Measurements from ENCODE around the gene ERC2. TPM values are rescaled to one million over a fixed set of nuclear protein-coding genes. Genes with fewer than 3 reads are reported as not detected.

Gene ERC2
- total RNA-seq, 2 donors from 2014 or later = 0.21 TPM; not detected in 1

DNA sequence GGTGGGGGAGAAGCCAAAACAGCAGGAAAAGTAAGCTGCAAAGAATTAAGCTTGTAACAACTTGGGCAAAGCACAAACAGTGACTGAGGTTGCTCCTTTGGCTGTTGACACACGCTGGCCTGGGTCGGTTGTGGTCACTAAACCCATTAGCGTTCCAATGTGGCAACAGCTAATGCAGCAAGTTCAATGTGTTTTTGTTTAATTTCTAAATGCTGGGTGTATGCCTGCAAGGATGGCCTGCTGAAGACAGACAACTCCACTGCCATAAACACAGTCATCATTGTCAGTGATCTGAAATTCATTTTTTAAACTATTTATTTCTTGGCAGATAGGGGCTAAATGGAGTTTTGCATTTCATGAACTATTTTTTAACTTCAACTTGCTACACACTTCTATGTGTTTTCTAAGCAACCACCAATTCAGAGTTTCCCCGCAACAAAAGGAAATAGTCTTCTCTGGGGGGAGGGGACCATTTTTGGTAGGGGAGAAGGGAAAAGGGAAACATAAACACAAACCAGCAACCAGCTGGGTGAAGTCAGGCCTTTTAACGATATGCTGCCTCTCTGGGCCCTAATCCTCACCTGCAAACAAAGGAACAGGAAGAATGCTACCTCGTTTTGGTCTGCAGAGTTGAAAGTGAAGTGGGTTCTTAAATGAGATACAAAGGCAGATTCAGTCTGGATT lies 946.4 kb downstream of the ERC2 start:
- ATAC-seq = no peak
- Mint-ChIP-seq H3K4me3 (no peak overlapping the region), H3K27me3 (no peaks in the 10 kb centered on the region), H3K27ac (no peak overlapping the region), H3K36me3 (ENCODE audit: low read depth) (no peaks in the 10 kb centered on the region), H3K4me1 (no peaks in the 10 kb centered on the region)
- no peaks in the 10 kb centered on the region for H3K9me3 ChIP-seq (ENCODE audit: control insufficient read depth, low read length, poor library complexity, severe bottlenecking)
- no peak for DNase-seq

DNA sequence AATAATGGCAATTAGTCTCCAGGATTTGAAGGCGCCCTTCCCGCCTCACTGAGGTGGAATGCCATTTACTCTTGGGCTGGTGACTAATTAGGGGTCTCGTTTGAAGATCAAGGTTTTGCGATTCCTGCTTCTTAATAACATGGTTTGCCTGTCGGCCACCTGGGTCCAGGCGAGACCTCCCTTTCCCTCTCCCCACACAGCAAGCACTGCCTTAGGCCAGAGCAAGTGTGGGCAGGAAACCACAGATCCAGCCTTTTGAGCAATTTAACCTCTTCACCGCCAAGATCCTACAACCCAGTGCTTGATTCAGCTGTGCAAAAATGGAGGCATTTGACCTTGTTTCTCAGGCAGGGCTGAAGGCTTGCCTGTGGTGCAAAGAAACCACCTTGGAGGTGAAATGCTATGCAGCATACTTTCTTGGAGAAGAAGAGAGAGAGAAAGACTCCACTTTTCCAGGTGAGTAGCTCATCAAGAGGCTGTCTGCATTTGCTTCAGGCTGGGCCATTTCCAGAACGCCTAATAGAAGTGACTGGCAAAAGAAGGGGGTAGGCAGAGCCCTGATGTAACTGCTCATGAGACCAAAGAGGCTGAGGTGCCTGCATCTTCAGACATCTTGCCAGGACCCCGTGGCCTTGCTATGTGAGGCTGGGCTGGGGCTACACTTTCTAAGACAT lies 947.1 kb downstream of the ERC2 start:
- Mint-ChIP-seq H3K36me3 (ENCODE audit: low read depth) (no peaks in the 10 kb centered on the region), H3K27ac (no peak overlapping the region), H3K27me3 (no peaks in the 10 kb centered on the region), H3K4me1 (no peaks in the 10 kb centered on the region), H3K4me3 (no peak overlapping the region)
- DNase-seq (no peak), ATAC-seq (no peak)
- no peaks in the 10 kb centered on the region for H3K9me3 ChIP-seq (ENCODE audit: control insufficient read depth, low read length, poor library complexity, severe bottlenecking)

DNA sequence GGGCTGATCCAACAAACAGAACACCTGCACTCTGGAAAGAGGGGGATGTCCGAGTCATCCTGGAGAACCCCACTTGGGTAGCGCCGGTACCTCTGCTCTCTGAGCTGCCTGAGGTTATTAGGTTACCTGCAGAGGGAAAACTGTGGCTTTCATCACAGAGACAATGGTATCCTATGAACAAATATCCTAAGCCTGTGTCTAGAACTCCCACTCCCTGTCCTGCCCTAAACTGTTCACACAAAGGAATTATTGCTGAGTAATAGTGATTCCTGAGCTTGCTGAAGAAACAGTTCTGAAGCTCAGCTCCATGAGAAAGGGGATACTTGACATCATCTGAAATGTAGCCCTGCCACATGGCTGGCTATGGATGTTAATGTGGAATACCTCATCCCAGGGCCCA lies 949.2 kb downstream of the ERC2 start:
- Mint-ChIP-seq H3K27me3 (no peaks in the 10 kb centered on the region), H3K27ac (no peak overlapping the region), H3K4me1 (no peaks in the 10 kb centered on the region), H3K4me3 (no peak overlapping the region), H3K36me3 (ENCODE audit: low read depth) (no peaks in the 10 kb centered on the region)
- ATAC-seq (no peak), DNase-seq (no peak)
- no peaks in the 10 kb centered on the region for H3K9me3 ChIP-seq (ENCODE audit: control insufficient read depth, low read length, poor library complexity, severe bottlenecking)

DNA sequence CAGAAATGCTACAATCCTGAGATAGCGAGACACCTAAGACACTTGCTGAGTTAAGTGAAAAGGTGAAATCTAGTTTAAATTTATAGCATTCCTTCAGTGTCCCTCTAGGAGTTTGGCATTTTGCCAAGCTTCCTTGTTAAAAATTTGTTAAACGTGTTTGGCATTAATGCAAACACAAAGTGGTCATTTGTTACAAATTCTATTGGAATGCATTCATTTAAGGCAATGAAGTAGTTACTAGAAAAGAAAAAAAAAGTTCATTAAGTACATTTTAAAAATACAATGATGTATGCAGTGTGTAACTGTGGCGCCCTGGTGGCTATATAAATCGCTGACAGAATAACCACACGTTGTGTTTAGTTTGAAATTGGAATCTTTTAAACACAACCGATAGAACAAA lies 949.8 kb downstream of the ERC2 start:
- Mint-ChIP-seq H3K36me3 (ENCODE audit: low read depth) (no peaks in the 10 kb centered on the region), H3K4me3 (no peak overlapping the region), H3K27me3 (no peaks in the 10 kb centered on the region), H3K27ac (no peak overlapping the region), H3K4me1 (no peaks in the 10 kb centered on the region)
- DNase-seq (no peak), ATAC-seq (no peak)
- H3K9me3 ChIP-seq (ENCODE audit: control insufficient read depth, low read length, poor library complexity, severe bottlenecking) = no peaks in the 10 kb centered on the region

DNA sequence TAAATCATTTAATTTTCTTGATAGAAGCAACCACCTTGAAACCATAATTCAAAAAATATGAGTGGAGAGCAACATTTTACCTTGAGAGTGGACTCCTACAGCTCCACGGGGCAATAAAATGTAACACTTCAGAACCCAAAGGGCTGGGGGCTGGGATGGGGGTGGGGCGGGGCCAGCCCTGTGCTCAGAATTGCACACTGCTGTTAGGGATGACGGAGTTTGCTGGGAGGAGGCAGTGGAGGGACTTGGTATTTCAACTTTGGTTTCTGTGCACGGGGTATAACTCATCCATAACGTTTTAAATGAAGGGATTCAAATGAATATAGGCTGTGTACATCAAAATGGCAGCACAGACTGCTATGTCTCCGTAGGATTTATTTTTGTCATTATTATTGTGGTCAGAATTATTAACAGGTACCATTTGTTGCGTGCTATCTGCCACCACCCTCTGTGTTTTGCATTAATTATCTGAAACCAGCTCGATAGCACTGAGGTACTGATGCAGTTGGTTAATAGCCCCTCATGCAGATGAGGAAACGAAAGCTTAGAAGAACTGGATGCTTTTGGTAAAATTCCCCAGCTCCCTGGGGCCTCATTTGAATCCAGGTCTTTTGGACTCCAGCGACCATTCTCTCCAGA lies 951.8 kb downstream of the ERC2 start:
- ATAC-seq (no peak), DNase-seq (no peak)
- H3K4me3 Mint-ChIP-seq = no peak overlapping the region
- H3K27me3 Mint-ChIP-seq = no peaks in the 10 kb centered on the region
- no peak overlapping the region for H3K27ac Mint-ChIP-seq
- H3K36me3 Mint-ChIP-seq (ENCODE audit: low read depth) = no peaks in the 10 kb centered on the region
- H3K9me3 ChIP-seq (ENCODE audit: control insufficient read depth, low read length, poor library complexity, severe bottlenecking) = no peaks in the 10 kb centered on the region
- no peaks in the 10 kb centered on the region for H3K4me1 Mint-ChIP-seq

DNA sequence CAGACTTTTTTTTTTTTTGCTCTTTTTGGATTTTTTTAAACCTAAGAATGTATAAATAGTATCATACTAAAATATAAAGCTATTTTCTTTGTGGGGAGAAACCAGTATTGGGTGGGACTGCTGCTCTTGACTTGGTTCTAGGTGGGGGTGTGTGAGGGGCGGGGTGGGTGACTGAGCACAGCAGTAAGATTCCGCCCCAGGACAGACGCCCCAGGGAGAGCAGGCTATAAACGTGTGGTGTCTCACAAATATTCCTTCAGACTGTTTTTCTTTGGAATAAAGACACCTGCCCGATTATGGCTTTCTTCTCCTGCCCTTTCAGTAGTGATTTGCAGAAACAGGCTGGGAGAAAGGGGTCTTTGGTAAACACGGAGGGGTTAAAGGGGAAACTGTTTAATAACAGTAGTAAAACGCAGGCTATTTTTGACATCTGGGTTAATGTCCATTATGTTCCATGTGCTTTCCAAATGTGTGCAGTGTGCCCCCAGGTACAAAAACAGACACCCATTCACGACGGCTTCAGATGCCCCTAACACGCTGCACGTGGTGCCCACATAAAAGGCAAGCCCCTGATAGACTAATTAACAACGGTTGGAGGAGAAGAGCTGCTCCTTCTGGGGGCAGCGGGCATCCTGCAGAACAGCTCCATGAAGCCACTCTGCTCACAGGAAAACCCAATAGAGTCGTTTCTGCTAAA lies 952.6 kb downstream of the ERC2 start:
- Mint-ChIP-seq H3K27ac (no peak overlapping the region), H3K36me3 (ENCODE audit: low read depth) (no peaks in the 10 kb centered on the region), H3K4me3 (no peak overlapping the region), H3K4me1 (no peaks in the 10 kb centered on the region), H3K27me3 (no peaks in the 10 kb centered on the region)
- ATAC-seq (no peak), DNase-seq (no peak)
- H3K9me3 ChIP-seq (ENCODE audit: control insufficient read depth, low read length, poor library complexity, severe bottlenecking) = no peaks in the 10 kb centered on the region

DNA sequence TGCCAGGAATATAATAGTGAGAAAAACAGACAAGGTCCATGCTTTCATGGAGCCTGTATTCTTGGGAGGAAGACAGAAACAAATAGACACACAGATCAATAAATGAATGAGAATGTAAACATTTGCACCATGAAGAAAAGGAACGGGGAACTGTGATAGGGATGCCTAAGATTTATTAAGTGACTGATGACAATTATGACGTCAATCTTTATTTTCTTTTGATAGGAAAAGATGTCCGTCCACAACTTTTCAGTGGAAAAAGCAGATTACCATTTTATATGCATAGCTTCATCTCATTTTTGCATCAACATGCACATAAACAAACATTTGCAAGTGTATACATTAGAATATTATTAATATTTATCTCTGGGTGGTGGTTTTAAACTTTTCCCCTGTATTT lies 953.3 kb downstream of the ERC2 start:
- Mint-ChIP-seq H3K36me3 (ENCODE audit: low read depth) (no peaks in the 10 kb centered on the region), H3K27me3 (no peaks in the 10 kb centered on the region), H3K4me3 (no peak overlapping the region), H3K4me1 (no peaks in the 10 kb centered on the region), H3K27ac (no peak overlapping the region)
- no peak for ATAC-seq
- no peaks in the 10 kb centered on the region for H3K9me3 ChIP-seq (ENCODE audit: control insufficient read depth, low read length, poor library complexity, severe bottlenecking)
- DNase-seq = no peak

DNA sequence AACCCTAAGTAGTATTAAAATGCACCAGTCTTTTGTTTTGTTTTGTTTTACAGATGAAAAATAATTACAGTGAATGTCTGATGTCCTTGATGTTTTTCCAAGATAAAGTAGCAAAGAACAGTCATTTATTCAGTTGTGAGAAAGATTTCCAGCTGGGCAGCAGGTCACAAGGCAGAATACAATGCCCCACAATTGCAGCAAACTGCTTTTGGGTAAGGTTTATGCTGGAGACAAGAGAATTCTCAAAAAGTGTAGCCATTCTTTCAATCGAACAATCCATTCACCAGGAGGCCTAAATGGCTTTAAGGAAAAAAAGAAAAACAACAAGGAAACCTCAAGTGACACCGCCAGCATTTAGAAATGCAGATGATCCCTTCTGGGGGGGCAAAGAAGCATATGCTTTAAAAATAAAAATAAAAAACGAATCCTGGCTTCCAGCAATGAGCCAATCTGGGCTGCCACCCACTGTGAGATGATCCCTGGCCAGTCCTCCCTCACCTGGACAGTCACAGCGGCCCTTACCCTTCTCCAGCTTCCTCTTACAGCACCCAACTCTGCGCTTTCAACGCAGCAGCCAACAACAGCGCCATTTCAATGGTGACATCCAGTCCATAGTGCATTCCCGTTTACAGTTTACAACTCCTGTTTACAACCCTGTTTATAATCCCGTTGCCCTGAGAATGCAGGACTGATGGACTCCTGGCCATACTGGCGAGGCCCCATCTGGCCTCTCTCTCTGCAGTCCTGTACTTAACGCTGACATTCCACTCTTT lies 955.5 kb downstream of the ERC2 start:
- ATAC-seq (no peak), DNase-seq (no peak)
- H3K27me3 Mint-ChIP-seq = no peaks in the 10 kb centered on the region
- H3K27ac Mint-ChIP-seq = no peak overlapping the region
- no peak overlapping the region for H3K4me3 Mint-ChIP-seq
- no peaks in the 10 kb centered on the region for H3K36me3 Mint-ChIP-seq (ENCODE audit: low read depth)
- no peaks in the 10 kb centered on the region for H3K4me1 Mint-ChIP-seq
- H3K9me3 ChIP-seq (ENCODE audit: control insufficient read depth, low read length, poor library complexity, severe bottlenecking) = no peaks in the 10 kb centered on the region

DNA sequence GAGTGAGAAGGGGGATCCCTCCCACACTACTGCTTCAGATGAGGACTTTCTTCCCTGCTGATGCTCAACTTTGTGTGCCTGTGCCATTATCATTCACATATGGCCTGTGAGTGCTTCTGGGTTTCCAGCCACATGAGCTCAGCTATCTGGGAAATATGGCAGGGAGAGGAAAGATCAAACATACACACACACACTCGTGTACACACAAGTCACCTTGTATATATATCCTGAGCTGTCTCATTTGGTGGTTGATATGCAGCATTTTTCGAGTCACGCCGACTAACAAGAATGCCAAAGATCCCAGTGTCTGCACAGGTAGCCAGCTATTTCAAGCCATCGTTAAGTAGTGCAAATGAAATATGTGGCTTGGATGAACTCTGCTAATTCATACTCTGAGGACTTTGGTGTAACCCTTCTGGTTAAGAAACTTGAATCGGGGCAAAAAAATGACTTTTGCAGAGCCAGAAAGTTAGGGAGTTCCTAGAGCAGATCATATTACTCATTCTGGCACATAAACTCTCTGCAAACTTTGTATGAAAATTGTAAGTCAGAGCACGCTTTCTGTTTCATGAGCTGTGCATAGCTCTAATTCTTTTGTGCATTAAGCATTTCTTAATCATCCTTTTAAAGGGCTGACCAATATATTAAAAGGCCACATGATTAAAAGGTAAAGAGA lies 956.2 kb downstream of the ERC2 start:
- H3K27ac Mint-ChIP-seq = no peak overlapping the region
- no peaks in the 10 kb centered on the region for H3K27me3 Mint-ChIP-seq
- H3K4me1 Mint-ChIP-seq = no peaks in the 10 kb centered on the region
- H3K9me3 ChIP-seq (ENCODE audit: control insufficient read depth, low read length, poor library complexity, severe bottlenecking) = no peaks in the 10 kb centered on the region
- DNase-seq (no peak), ATAC-seq (no peak)
- no peak overlapping the region for H3K4me3 Mint-ChIP-seq
- no peaks in the 10 kb centered on the region for H3K36me3 Mint-ChIP-seq (ENCODE audit: low read depth)

DNA sequence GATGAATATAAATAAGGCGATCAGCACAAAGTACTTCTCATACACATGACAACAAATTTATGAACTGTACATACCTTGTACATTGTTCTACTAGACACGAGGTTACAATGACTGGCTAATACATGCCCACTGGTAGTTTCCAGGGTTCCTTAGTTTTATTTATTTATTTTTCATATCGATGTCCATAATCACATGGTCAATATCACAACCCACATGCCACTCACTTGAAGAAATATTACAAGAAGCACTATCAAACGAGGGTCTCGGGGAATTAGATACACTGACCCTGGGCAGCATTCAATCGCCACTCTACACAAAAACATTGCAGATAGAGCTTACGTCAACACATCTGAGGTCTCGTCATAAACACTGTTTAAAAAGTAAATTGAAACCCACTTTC lies 959.9 kb downstream of the ERC2 start:
- H3K27me3 Mint-ChIP-seq = no peaks in the 10 kb centered on the region
- DNase-seq (no peak), ATAC-seq (no peak)
- no peaks in the 10 kb centered on the region for H3K4me1 Mint-ChIP-seq
- H3K4me3 Mint-ChIP-seq = no peak overlapping the region
- H3K36me3 Mint-ChIP-seq (ENCODE audit: low read depth) = no peaks in the 10 kb centered on the region
- H3K27ac Mint-ChIP-seq = no peak overlapping the region
- H3K9me3 ChIP-seq (ENCODE audit: control insufficient read depth, low read length, poor library complexity, severe bottlenecking) = no peaks in the 10 kb centered on the region

DNA sequence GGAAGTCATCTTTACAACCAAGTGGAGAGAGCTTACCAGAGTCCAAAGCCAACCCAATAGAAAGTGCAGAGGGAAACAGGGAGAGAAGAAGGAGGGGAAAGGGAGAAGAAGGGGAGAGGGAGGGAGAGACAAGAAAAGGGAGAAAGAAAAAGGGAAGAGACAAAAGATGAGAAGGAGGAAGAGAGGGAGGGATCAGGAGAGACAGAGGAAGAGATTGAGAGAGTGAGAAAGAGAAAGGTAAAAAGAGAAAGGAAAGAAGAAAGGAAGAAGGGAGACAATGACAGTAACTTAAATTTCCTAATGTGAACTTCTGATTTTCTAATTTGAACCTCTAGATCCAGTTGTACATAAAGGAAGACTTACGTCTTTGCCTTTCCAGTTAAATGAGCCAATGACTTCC lies 960.5 kb downstream of the ERC2 start:
- no peaks in the 10 kb centered on the region for H3K9me3 ChIP-seq (ENCODE audit: control insufficient read depth, low read length, poor library complexity, severe bottlenecking)
- Mint-ChIP-seq H3K27ac (no peak overlapping the region), H3K4me3 (no peak overlapping the region), H3K4me1 (no peaks in the 10 kb centered on the region), H3K36me3 (ENCODE audit: low read depth) (no peaks in the 10 kb centered on the region), H3K27me3 (no peaks in the 10 kb centered on the region)
- no peak for DNase-seq
- ATAC-seq = no peak

DNA sequence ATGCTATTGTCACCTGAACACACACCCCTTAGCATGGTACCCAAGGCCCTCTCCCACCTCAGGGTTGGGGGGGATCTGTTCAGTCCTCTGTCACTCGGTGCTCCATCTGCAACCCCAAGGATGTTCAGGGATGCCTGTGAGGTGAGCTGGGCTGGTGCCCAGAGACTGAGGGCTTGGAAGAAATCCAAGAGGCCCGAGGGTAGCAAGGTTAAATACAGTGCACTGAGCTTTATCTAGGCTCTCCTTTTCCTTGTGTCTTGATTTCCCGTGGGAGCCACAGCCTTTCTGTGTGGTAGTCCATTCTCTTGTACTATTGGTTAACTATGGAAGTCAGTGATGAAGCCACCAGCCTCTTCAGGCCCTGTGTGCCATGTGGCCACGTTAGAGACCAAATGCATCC lies 962.5 kb downstream of the ERC2 start:
- Mint-ChIP-seq H3K36me3 (ENCODE audit: low read depth) (no peaks in the 10 kb centered on the region), H3K27me3 (no peaks in the 10 kb centered on the region), H3K27ac (no peak overlapping the region), H3K4me3 (no peak overlapping the region), H3K4me1 (no peaks in the 10 kb centered on the region)
- no peaks in the 10 kb centered on the region for H3K9me3 ChIP-seq (ENCODE audit: control insufficient read depth, low read length, poor library complexity, severe bottlenecking)
- DNase-seq (no peak), ATAC-seq (no peak)

Measured in T-helper 17 cell (primary cell).